ENCODE results near the gene SLC25A28. TPM values are rescaled to one million over a fixed set of nuclear protein-coding genes. Genes with fewer than 3 reads are reported as not detected.

SLC25A28 gene
- total and polyA plus RNA-seq, 2 donors (not counting 1 experiment from before 2014, with no cell fraction given): 96.4 to 224 TPM

- H3K79me2 ChIP-seq (ENCODE audit: control insufficient read depth, insufficient read depth, low read length): no peaks in the 10 kb centered on the region
- H3K4me3 Mint-ChIP-seq: no peak overlapping the region
- H3K27me3 Mint-ChIP-seq: no peaks in the 10 kb centered on the region
- ChIA-PET POLR2A (no interaction called here), CTCF (interaction anchor here (1.0 to 3.6 kb wide), 4 partner anchors 10 to 160 kb away, joined by 3 to 13 read pairs (median 4); no protein-coding TSS in a partner anchor)
- H3K4me3 ChIP-seq (ENCODE audit: control extremely low read depth in 1 of 5, extremely low read depth in 1 of 5, insufficient read depth in 1 of 5, low read depth in 2 of 5, low read length in 4 of 5): no peak overlapping the region
- 100% methylated on average over 2 of the region's 6 CpGs for WGBS (ENCODE audit: insufficient coverage)
- ATAC-seq (ENCODE audit: low read depth) (no peak), DNase-seq (no peak)
- no peaks in the 10 kb centered on the region for H3K9me3 ChIP-seq (ENCODE audit: control extremely low read depth in 1 of 3, control insufficient read depth in 2 of 3, insufficient read depth in 1 of 3, low read length in 2 of 3)
- H3K27me3 ChIP-seq (replicated peaks in 1 of 4; ENCODE audit: control extremely low read depth in 1 of 4, control insufficient read depth in 3 of 4, insufficient read depth in 4 of 4, low read length in 3 of 4): no peaks in the 10 kb centered on the region
- H2AFZ ChIP-seq (ENCODE audit: insufficient read depth, low read depth, low read length, poor library complexity, severe bottlenecking): no peak overlapping the region
- no peak overlapping the region for H3K4me2 ChIP-seq (replicated peaks; ENCODE audit: low read depth, low read length, poor library complexity, severe bottlenecking)
- no peak for TF ChIP-seq CTCF (IDR thresholded peaks at IDR 0.05)
- TF ChIP-seq EZH2 (IDR thresholded peaks at IDR 0.05; ENCODE audit: borderline replicate concordance, insufficient read depth, low read depth, low read length, poor library complexity, severe bottlenecking): no peak
- no peaks in the 10 kb centered on the region for H3K36me3 ChIP-seq (replicated peaks in 1 of 2; ENCODE audit: control extremely low read depth in 1 of 2, control insufficient read depth in 1 of 2, extremely low read depth in 1 of 2, insufficient read depth in 2 of 2, low read length in 1 of 2)
- no peaks in the 10 kb centered on the region for H4K20me1 ChIP-seq (ENCODE audit: control insufficient read depth, insufficient read depth, low read length, poor library complexity, severe bottlenecking)
- no peak overlapping the region for H3K27ac ChIP-seq (ENCODE audit: low read length in 2 of 2)
- no peak overlapping the region for H3K9ac ChIP-seq (ENCODE audit: low read length)
- H3K27ac Mint-ChIP-seq: no peak overlapping the region
- H3K4me1 ChIP-seq (ENCODE audit: control insufficient read depth in 2 of 2, insufficient read depth in 2 of 2, low read length in 2 of 2): peaks cover 13 to 21% of the 10 kb centered on the region in 2 donors
- intact Hi-C loops (cut with micrococcal nuclease): no loop called here
- peaks cover 18% of the 10 kb centered on the region for H3K4me1 Mint-ChIP-seq
- no peaks in the 10 kb centered on the region for H3K9me3 Mint-ChIP-seq (ENCODE audit: insufficient read depth)
These were observed 24.3 kb downstream of the SLC25A28 start for GRCh38 chr10:99595770-99596465.

DNA sequence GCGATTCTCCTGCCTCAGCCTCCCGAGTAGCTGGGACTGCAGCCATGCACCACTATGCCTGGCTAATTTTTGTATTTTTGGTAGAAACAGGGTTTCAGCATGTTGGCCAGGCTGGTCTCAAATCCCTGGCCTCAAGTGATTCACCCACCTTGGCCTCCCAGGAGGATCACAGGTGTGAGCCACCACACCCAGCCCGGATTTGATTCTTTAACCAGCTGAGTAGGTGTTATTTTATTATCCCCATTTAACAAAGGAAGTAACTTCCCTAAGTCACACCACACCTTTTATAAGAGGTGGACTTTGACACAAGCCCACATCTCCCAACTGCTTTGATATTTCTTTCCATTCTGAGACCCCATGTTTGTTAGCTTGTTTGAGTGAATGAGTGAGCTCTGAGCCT lies 25.0 kb downstream of the SLC25A28 start:
- Histone ChIP-seq H3K27me3 (replicated peaks in 1 of 4; ENCODE audit: control extremely low read depth in 1 of 4, control insufficient read depth in 3 of 4, insufficient read depth in 4 of 4, low read length in 3 of 4) (no peaks in the 10 kb centered on the region), H3K4me3 (ENCODE audit: control extremely low read depth in 1 of 5, extremely low read depth in 1 of 5, insufficient read depth in 1 of 5, low read depth in 2 of 5, low read length in 4 of 5) (no peak overlapping the region), H4K20me1 (ENCODE audit: control insufficient read depth, insufficient read depth, low read length, poor library complexity, severe bottlenecking) (no peaks in the 10 kb centered on the region), H3K27ac (ENCODE audit: low read length in 2 of 2) (no peak overlapping the region), H3K4me1 (ENCODE audit: control insufficient read depth in 2 of 2, insufficient read depth in 2 of 2, low read length in 2 of 2) (peaks cover 11 to 15% of the 10 kb centered on the region in 2 donors), H3K79me2 (ENCODE audit: control insufficient read depth, insufficient read depth, low read length) (no peaks in the 10 kb centered on the region), H3K9ac (ENCODE audit: low read length) (no peak overlapping the region), H3K36me3 (replicated peaks in 1 of 2; ENCODE audit: control extremely low read depth in 1 of 2, control insufficient read depth in 1 of 2, extremely low read depth in 1 of 2, insufficient read depth in 2 of 2, low read length in 1 of 2) (no peaks in the 10 kb centered on the region), H2AFZ (ENCODE audit: insufficient read depth, low read depth, low read length, poor library complexity, severe bottlenecking) (no peak overlapping the region), H3K9me3 (ENCODE audit: control extremely low read depth in 1 of 3, control insufficient read depth in 2 of 3, insufficient read depth in 1 of 3, low read length in 2 of 3) (no peaks in the 10 kb centered on the region), H3K4me2 (replicated peaks; ENCODE audit: low read depth, low read length, poor library complexity, severe bottlenecking) (no peak overlapping the region)
- CTCF ChIA-PET: interaction anchor here (0.5 to 3.6 kb wide), 7 partner anchors 10 to 435 kb away, joined by 3 to 13 read pairs (median 4); no protein-coding TSS in a partner anchor
- Mint-ChIP-seq H3K27me3 (no peaks in the 10 kb centered on the region), H3K9me3 (ENCODE audit: insufficient read depth) (no peaks in the 10 kb centered on the region), H3K27ac (no peak overlapping the region), H3K4me1 (peaks cover 15% of the 10 kb centered on the region), H3K4me3 (no peak overlapping the region)
- ATAC-seq (ENCODE audit: low read depth) (no peak), DNase-seq (no peak)
- TF ChIP-seq EZH2 (IDR thresholded peaks at IDR 0.05; ENCODE audit: borderline replicate concordance, insufficient read depth, low read depth, low read length, poor library complexity, severe bottlenecking): no peak
- no peak for TF ChIP-seq CTCF (IDR thresholded peaks at IDR 0.05)
- 62% methylated on average over 3 of the region's 3 CpGs for WGBS (ENCODE audit: insufficient coverage)
- POLR2A ChIA-PET: no interaction called here
- intact Hi-C loops (cut with micrococcal nuclease): no loop called here
